Keratinocyte (primary cell): ENCODE data around the gene BRCA1. TPM values are rescaled to one million over a fixed set of nuclear protein-coding genes. Genes with fewer than 3 reads are reported as not detected.

Experiments used
- DNase-seq: peaks from one replicate; pipeline ENCODE4 v3.0.0-alpha.2; 2011; ENCODE audit warnings: low read depth, missing footprints, low spot score
- FAIRE-seq: peaks from 2 replicates; lab custom pipeline; 2011; peaks lifted over from hg19 to GRCh38; lab: Jason Lieb, UNC
- H2AFZ ChIP-seq: 2 replicates; pipeline ENCODE4 v1.6.0; 2012; ENCODE audit warnings: low read length, control low read depth, inconsistent platforms; ENCODE audit not compliant: control insufficient read depth
- H3K27ac ChIP-seq: 2 replicates; pipeline ENCODE4 v1.5.1; 2011; ENCODE audit warnings: low read length; ENCODE audit not compliant: control insufficient read depth, insufficient read depth
- H3K27me3 ChIP-seq: 3 replicates; pipeline ENCODE4 v1.6.0; 2011; ENCODE audit warnings: low read length; ENCODE audit not compliant: control insufficient read depth, insufficient read depth; ENCODE audit errors: extremely low read depth
- H3K36me3 ChIP-seq, 2 experiments: 2 replicates in 1 of 2; 3 replicates in 1 of 2; pipeline ENCODE4 v1.5.1; 2011; ENCODE audit warnings: low read length in 2 of 2, mild to moderate bottlenecking in 1 of 2; ENCODE audit not compliant: control insufficient read depth in 2 of 2, insufficient read depth in 2 of 2; ENCODE audit errors: extremely low read depth in 1 of 2
- H3K4me1 ChIP-seq: 3 replicates; pipeline ENCODE4 v1.5.1; 2011; ENCODE audit warnings: low read length; ENCODE audit not compliant: control insufficient read depth, insufficient read depth; ENCODE audit errors: extremely low read depth
- H3K4me2 ChIP-seq: 3 replicates; pipeline ENCODE4 v1.6.0; 2011; ENCODE audit warnings: low read depth, low read length; ENCODE audit not compliant: control insufficient read depth, insufficient read depth; ENCODE audit errors: extremely low read depth
- H3K4me3 ChIP-seq, 3 experiments: fragments of 200-600 bp in 1 of 3; sonication (generic) in 1 of 3; 2 replicates in 2 of 3; 3 replicates in 1 of 3; pipeline ENCODE4 v1.5.1; 2011 to 2016; ENCODE audit warnings: low read length in 3 of 3, mild to moderate bottlenecking in 3 of 3, control low read depth in 2 of 3, inconsistent platforms in 1 of 3, low read depth in 1 of 3, mixed read lengths in 1 of 3, mixed run types in 1 of 3, moderate library complexity in 1 of 3; ENCODE audit not compliant: control insufficient read depth in 2 of 3, insufficient read depth in 2 of 3; ENCODE audit errors: extremely low read depth in 1 of 3
- H3K79me2 ChIP-seq: 2 replicates; pipeline ENCODE4 v1.6.0; 2012; ENCODE audit warnings: low read length; ENCODE audit not compliant: control insufficient read depth, insufficient read depth
- H3K9ac ChIP-seq: 3 replicates; pipeline ENCODE4 v1.6.0; 2011; ENCODE audit warnings: low read length; ENCODE audit not compliant: control insufficient read depth, insufficient read depth; ENCODE audit errors: extremely low read depth
- H3K9me1 ChIP-seq: 3 replicates; pipeline ENCODE4 v1.6.0; 2011; ENCODE audit warnings: low read length; ENCODE audit not compliant: control insufficient read depth, insufficient read depth; ENCODE audit errors: extremely low read depth
- H3K9me3 ChIP-seq: 2 replicates; pipeline ENCODE4 v1.5.1; 2012; ENCODE audit warnings: low read depth, low read length; ENCODE audit not compliant: control insufficient read depth
- H4K20me1 ChIP-seq: 3 replicates; pipeline ENCODE4 v1.6.0; 2011; ENCODE audit warnings: low read length; ENCODE audit not compliant: control insufficient read depth, insufficient read depth; ENCODE audit errors: extremely low read depth
- CTCF ChIP-seq, 3 experiments: IDR thresholded peaks in 1 of 3; conservative IDR thresholded peaks in 1 of 3; optimal IDR thresholded peaks in 1 of 3; 2 replicates in 2 of 3; 3 replicates in 1 of 3; pipeline versions ENCODE3 to v1.5.1; 2011; ENCODE audit warnings: low read length in 3 of 3, mild to moderate bottlenecking in 3 of 3, moderate library complexity in 2 of 3, control low read depth in 1 of 3, inconsistent platforms in 1 of 3; ENCODE audit not compliant: insufficient read depth in 2 of 3; ENCODE audit errors: extremely low read depth in 1 of 3
- EZH2 ChIP-seq: IDR thresholded peaks from one replicate; pipeline ENCODE4 v1.6.1; 2012; ENCODE audit warnings: inconsistent platforms, mild to moderate bottlenecking, low read length, moderate library complexity
- dilution Hi-C: fragments of 300-500 bp; cut with MboI; formaldehyde crosslinking; loops from one replicate; pipeline ENCODE4 v1.7.0; 2020; ENCODE audit warnings: low sequenced_read_pairs; ENCODE audit not compliant: extremely low pct_ligation_motif_present
- polyA plus RNA-seq, 5 experiments: library from polyadenylated mRNA; depleted of rRNA in 3 of 5; stranded (reverse) in 3 of 5; stranded (forward) in 1 of 5; unstranded in 1 of 5; fragments of >200 nt; gene quantifications; 1 replicate in 1 of 5; 2 replicates in 3 of 5; 3 replicates in 1 of 5; pipeline versions ENCODE4 v1.2.1 to v1.2.3, GENCODE V29; 2011 to 2012; ENCODE audit warnings: missing spikeins in 2 of 5, low read depth in 1 of 5, low replicate concordance in 1 of 5

BRCA1 gene
- polyA plus RNA-seq, 1 donor (not counting 4 experiments of a cell fraction or from before 2014, with no cell fraction given) = 17.2 TPM

GRCh38 chr17:43011728-43012472 lies 113.3 kb downstream of the BRCA1 start:
- H3K27ac ChIP-seq = no peak overlapping the region

DNA sequence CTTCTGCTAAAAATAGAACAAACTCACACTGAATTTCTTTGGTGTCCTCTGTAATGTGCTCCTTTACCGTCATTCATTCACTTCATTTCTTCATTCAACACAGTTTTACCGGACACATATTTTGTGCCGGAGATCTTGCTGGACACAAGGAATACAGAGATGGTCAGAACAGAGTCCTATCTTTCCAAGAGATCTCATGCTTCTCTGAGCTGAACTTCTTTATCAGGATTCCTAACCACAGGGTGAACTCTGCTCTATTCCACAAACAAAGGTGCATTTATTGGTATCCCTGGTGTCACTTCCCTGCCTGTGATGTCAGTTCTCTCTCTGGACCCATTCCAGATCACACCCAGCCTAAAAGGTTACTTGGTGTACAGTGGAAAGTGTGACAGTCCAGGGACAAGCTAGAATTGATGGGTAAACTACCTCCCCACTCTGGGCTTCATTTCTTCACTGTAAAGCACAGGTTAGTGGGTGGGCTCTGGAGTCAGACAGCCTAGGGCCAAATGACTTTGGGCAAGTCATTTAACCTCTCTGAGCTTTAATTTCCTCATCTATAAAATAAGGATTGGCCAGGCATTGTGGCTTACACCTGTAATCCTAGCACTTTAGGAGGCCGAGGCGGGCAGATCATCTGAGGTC lies 114.4 kb downstream of the BRCA1 start:
- no peak overlapping the region for H2AFZ ChIP-seq
- no peaks in the 10 kb centered on the region for H3K4me1 ChIP-seq
- no peak overlapping the region for H3K9ac ChIP-seq
- dilution Hi-C loops = no loop called here
- no peaks in the 10 kb centered on the region for H4K20me1 ChIP-seq
- no peak overlapping the region for H3K27ac ChIP-seq
- no peaks in the 10 kb centered on the region for H3K79me2 ChIP-seq
- H3K27me3 ChIP-seq = no peaks in the 10 kb centered on the region
- peaks cover 10 to 11% of the 10 kb centered on the region in 2 experiments for H3K36me3 ChIP-seq
- TF ChIP-seq CTCF (optimal IDR thresholded peaks at IDR 0.05 in 1 of 3, IDR thresholded peaks at IDR 0.05 in 1 of 3, conservative IDR thresholded peaks at IDR 0.05 in 1 of 3; ENCODE audit: extremely low read depth in 1 of 3, insufficient read depth in 2 of 3, low read length in 3 of 3) (no peak), EZH2 (no peak)
- no peak overlapping the region for H3K4me2 ChIP-seq
- DNase-seq (no peak), FAIRE-seq (no peak)
- no peaks in the 10 kb centered on the region for H3K9me1 ChIP-seq
- H3K9me3 ChIP-seq = no peaks in the 10 kb centered on the region
- H3K4me3 ChIP-seq = no peak overlapping the region

More at GRCh38 chr17:43011728-43012472, 113.3 kb downstream of the BRCA1 start:
- Histone ChIP-seq H3K79me2 (no peaks in the 10 kb centered on the region), H3K9ac (no peak overlapping the region), H3K9me1 (no peaks in the 10 kb centered on the region), H3K4me1 (no peaks in the 10 kb centered on the region), H3K4me2 (no peak overlapping the region), H3K4me3 (no peak overlapping the region), H4K20me1 (no peaks in the 10 kb centered on the region), H3K36me3 (peaks cover 10 to 19% of the 10 kb centered on the region in 2 experiments), H2AFZ (no peak overlapping the region), H3K27me3 (no peaks in the 10 kb centered on the region), H3K9me3 (no peaks in the 10 kb centered on the region)
- dilution Hi-C loops = no loop called here
- DNase-seq (no peak), FAIRE-seq (no peak)
- no peak for TF ChIP-seq CTCF (optimal IDR thresholded peaks at IDR 0.05 in 1 of 3, IDR thresholded peaks at IDR 0.05 in 1 of 3, conservative IDR thresholded peaks at IDR 0.05 in 1 of 3; ENCODE audit: extremely low read depth in 1 of 3, insufficient read depth in 2 of 3, low read length in 3 of 3)
- no peak for TF ChIP-seq EZH2
